Caco-2 (cell line): ENCODE results near the gene C17orf100. TPM values are rescaled to one million over a fixed set of nuclear protein-coding genes. Genes with fewer than 3 reads are reported as not detected.

Source experiments
- BruUV-seq: library from RNA; stranded (reverse); fragments of 400-500 nt; replicated peaks from 2 replicates; lab custom pipeline; 2021; lab: Mats Ljungman, UMichigan
- CTCF ChIA-PET: fragments of 300-600 bp; sonication (Branson Sonifier 250); formaldehyde crosslinking; loops from one replicate; lab custom pipeline; 2022; ENCODE audit warnings: antibody characterized with exemption; lab: Charles Lee
- POLR2A ChIA-PET: fragments of 300-600 bp; sonication (Branson Sonifier 250); formaldehyde crosslinking; loops from one replicate; lab custom pipeline; 2022; ENCODE audit warnings: antibody characterized with exemption; lab: Charles Lee
- DNase-seq, 2 experiments: peaks; one replicate each; pipeline versions ENCODE4 v3.0.0 to v3.0.0-alpha.2; 2020 to 2022
- H3K27me3 ChIP-seq: replicated peaks from 2 replicates; pipeline ENCODE4 v1.6.0; 2011; ENCODE audit warnings: low read length; ENCODE audit not compliant: control insufficient read depth, insufficient read depth
- H3K36me3 ChIP-seq: 2 replicates; pipeline ENCODE4 v1.5.1; 2011; ENCODE audit warnings: low read length; ENCODE audit not compliant: control insufficient read depth, insufficient read depth
- H3K4me1 ChIP-seq: fragments of 250-450 bp; sonication (Bioruptor Pico); 2 replicates; pipeline ENCODE4 v1.5.1; 2020; ENCODE audit warnings: mild to moderate bottlenecking
- H3K4me3 ChIP-seq: 2 replicates; pipeline ENCODE4 v1.5.1; 2011; ENCODE audit warnings: low read depth, mild to moderate bottlenecking, control low read depth, low read length
- H3K9me3 ChIP-seq: fragments of 250-450 bp; sonication (Bioruptor Pico); 2 replicates; pipeline ENCODE4 v1.5.1; 2020; ENCODE audit warnings: mild to moderate bottlenecking, moderate library complexity
- H3K27ac Mint-ChIP-seq: one replicate; pipeline ENCODE4 v1.8.0; 2022; ENCODE audit warnings: mixed read lengths; ENCODE audit not compliant: unreplicated experiment
- H3K27me3 Mint-ChIP-seq: one replicate; pipeline ENCODE4 v1.8.0; 2022; ENCODE audit warnings: mixed read lengths; ENCODE audit not compliant: insufficient read depth, unreplicated experiment
- H3K36me3 Mint-ChIP-seq: one replicate; pipeline ENCODE4 v1.8.0; 2022; ENCODE audit warnings: mild to moderate bottlenecking, mixed read lengths; ENCODE audit not compliant: insufficient read depth, unreplicated experiment
- H3K4me1 Mint-ChIP-seq: one replicate; pipeline ENCODE4 v1.8.0; 2022; ENCODE audit warnings: low read depth, mixed read lengths; ENCODE audit not compliant: unreplicated experiment
- H3K4me3 Mint-ChIP-seq: one replicate; pipeline ENCODE4 v1.8.0; 2022; ENCODE audit warnings: mild to moderate bottlenecking, moderate library complexity, mixed read lengths; ENCODE audit not compliant: unreplicated experiment
- H3K9me3 Mint-ChIP-seq: one replicate; pipeline ENCODE4 v1.8.0; 2022; ENCODE audit warnings: mixed read lengths; ENCODE audit not compliant: unreplicated experiment
- intact Hi-C: fragments of 100-400 bp; cut with micrococcal nuclease; formaldehyde crosslinking; loops from one replicate; pipeline ENCODE4 v1.10.0; 2022; ENCODE audit not compliant: unreplicated experiment
- total RNA-seq: library from RNA; stranded (reverse); gene quantifications from 2 replicates; pipeline ENCODE4 v1.2.3, GENCODE V29; 2022
- TF ChIP-seq, protein P1 (sequence below), 2 experiments: fragments of 200-600 bp in 1 of 2; IDR thresholded peaks; 1 replicate in 1 of 2; 2 replicates in 1 of 2; pipeline versions ENCODE4 v1.5.1 to v1.8.0; 2011 to 2022; ENCODE audit warnings: antibody characterized with exemption in 1 of 2, control low read depth in 1 of 2, inconsistent platforms in 1 of 2, low read depth in 1 of 2, low read length in 1 of 2, mild to moderate bottlenecking in 1 of 2, moderate library complexity in 1 of 2; ENCODE audit not compliant: insufficient read depth in 1 of 2, severe bottlenecking in 1 of 2, unreplicated experiment in 1 of 2

The C17orf100 gene
- total RNA-seq, 1 experiment from 2014 or later = 3.1 TPM

DNA sequence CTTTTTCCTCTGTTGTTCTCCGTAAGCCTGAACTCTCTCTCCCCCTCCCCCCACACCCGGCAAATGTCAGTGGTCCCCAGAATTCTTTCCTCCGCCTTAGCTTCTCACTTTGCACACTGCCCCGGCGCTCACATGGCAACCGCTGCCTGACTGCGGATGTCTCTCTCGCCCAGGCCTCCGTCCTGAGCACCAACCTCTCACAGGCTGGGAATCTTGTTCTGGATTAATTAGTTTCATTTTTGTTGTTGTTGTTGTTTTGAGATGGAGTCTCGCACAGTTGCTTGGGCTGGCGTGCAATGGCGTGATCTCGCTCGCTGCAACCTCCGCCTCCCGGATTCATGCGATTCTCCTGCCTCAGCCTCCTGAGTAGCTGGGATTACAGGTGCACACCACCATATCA is 16.7 kb downstream of the C17orf100 start:
- Histone ChIP-seq H3K9me3 (no peaks in the 10 kb centered on the region), H3K27me3 (no peaks in the 10 kb centered on the region), H3K4me1 (no peaks in the 10 kb centered on the region), H3K4me3 (no peak overlapping the region), H3K36me3 (no peaks in the 10 kb centered on the region)
- TF ChIP-seq, protein P1, sequence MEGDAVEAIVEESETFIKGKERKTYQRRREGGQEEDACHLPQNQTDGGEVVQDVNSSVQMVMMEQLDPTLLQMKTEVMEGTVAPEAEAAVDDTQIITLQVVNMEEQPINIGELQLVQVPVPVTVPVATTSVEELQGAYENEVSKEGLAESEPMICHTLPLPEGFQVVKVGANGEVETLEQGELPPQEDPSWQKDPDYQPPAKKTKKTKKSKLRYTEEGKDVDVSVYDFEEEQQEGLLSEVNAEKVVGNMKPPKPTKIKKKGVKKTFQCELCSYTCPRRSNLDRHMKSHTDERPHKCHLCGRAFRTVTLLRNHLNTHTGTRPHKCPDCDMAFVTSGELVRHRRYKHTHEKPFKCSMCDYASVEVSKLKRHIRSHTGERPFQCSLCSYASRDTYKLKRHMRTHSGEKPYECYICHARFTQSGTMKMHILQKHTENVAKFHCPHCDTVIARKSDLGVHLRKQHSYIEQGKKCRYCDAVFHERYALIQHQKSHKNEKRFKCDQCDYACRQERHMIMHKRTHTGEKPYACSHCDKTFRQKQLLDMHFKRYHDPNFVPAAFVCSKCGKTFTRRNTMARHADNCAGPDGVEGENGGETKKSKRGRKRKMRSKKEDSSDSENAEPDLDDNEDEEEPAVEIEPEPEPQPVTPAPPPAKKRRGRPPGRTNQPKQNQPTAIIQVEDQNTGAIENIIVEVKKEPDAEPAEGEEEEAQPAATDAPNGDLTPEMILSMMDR (IDR thresholded peaks at IDR 0.05; ENCODE audit: insufficient read depth in 1 of 2, low read depth in 1 of 2, low read length in 1 of 2, severe bottlenecking in 1 of 2, unreplicated experiment in 1 of 2) = no peak
- H3K4me3 Mint-ChIP-seq = no peak overlapping the region
- ChIA-PET CTCF (no interaction called here), POLR2A (no interaction called here)
- H3K27ac Mint-ChIP-seq = no peak overlapping the region
- H3K27me3 Mint-ChIP-seq = no peaks in the 10 kb centered on the region
- no peak for DNase-seq
- H3K36me3 Mint-ChIP-seq = no peaks in the 10 kb centered on the region
- BruUV-seq = no TSS peak
- intact Hi-C loops = loop anchor here (5.0 to 10.0 kb wide), 2 partner anchors 44 to 337 kb away; partner anchors contain the start of gene SLC13A5
- no peaks in the 10 kb centered on the region for H3K9me3 Mint-ChIP-seq
- H3K4me1 Mint-ChIP-seq = no peaks in the 10 kb centered on the region

DNA sequence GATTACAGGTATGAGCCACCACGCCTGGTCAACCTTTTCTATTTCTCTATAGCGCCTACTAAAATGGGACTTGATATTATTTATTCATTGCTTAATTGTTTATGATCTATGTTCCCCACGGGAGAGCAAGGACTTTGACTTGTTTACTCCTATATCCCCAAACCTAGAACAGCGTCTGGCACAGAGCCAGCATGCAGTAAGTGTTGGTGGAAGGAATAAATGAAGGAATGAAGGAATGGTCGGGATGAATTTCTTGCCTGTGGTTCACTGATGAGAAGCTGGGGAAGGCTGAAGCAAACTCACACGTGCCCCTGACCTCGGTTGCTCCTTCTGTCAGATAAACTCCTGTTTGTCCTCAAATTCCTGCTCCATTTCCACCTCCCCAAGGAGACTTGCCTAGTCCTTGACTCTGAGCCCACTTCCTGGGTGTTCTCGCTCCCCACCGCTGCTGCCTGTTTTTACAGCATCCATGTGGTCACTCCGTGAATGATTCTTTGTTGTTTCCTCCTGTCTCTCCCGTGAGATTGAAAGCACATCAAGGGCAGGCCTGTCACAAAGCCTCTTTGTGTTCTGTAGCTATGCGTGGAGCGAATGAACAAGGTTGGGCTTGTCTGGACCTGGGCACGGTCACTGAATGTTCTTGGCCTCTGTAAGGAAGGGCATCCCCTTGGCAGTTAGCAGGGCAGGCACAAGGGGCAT is 17.3 kb downstream of the C17orf100 start:
- no peaks in the 10 kb centered on the region for H3K36me3 ChIP-seq
- intact Hi-C loops = loop anchor here (5.0 to 10.0 kb wide), 2 partner anchors 43 to 336 kb away; partner anchors contain the start of gene SLC13A5
- no peak for DNase-seq

DNA sequence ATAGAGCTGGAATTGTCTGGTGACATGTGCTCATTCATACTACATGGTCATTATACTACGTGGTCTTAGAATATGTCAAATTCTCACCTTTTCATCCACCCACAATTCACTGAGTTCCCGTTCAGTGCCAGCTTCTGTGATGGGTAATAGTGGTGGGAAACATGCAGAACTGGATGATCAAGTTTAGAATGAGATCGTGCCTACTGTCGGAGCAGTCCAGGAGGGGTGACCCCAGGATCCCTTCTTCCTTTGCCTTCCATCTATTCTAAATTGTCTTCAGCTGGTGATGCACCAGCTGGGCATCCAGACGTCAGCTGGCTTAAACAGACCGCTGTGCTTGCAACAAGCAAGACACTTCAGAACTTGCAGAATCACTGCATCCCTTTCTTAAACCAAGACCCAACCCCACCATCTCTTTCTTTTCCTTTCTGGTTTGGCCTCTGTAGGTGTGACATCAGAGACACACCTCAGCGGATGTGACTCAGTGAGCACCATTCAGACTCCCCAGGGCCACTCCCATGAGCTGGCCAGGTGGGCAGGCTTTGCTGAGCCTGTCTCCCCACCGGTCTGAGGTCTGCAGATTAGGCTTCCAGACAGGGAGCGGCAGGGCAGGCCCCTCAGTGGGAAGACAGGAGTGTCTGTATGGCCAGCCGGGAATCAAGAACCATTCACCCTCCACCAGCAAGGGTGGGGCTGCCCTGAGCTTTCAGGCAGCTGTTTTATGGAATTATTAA is 18.1 kb downstream of the C17orf100 start:
- POLR2A ChIA-PET = no interaction called here
- H3K4me3 ChIP-seq = no peak overlapping the region

More for the DNA sequence above, 17.3 kb downstream of the C17orf100 start:
- Histone ChIP-seq H3K9me3 (no peaks in the 10 kb centered on the region), H3K4me3 (no peak overlapping the region), H3K27me3 (no peaks in the 10 kb centered on the region), H3K4me1 (no peaks in the 10 kb centered on the region)
- POLR2A ChIA-PET = no interaction called here
- Mint-ChIP-seq H3K36me3 (no peaks in the 10 kb centered on the region), H3K9me3 (no peaks in the 10 kb centered on the region), H3K4me3 (no peak overlapping the region), H3K4me1 (no peaks in the 10 kb centered on the region), H3K27ac (no peak overlapping the region), H3K27me3 (no peaks in the 10 kb centered on the region)
- CTCF ChIA-PET = no interaction called here
- no TSS peak for BruUV-seq
- TF ChIP-seq, protein P1 (IDR thresholded peaks at IDR 0.05; ENCODE audit: insufficient read depth in 1 of 2, low read depth in 1 of 2, low read length in 1 of 2, severe bottlenecking in 1 of 2, unreplicated experiment in 1 of 2) = no peak

More for the DNA sequence above, 18.1 kb downstream of the C17orf100 start:
- intact Hi-C loops = loop anchor here (5.0 to 10.0 kb wide), 2 partner anchors 43 to 335 kb away; partner anchors contain the start of gene SLC13A5
- Histone ChIP-seq H3K4me1 (no peaks in the 10 kb centered on the region), H3K9me3 (no peaks in the 10 kb centered on the region), H3K36me3 (no peaks in the 10 kb centered on the region), H3K27me3 (no peaks in the 10 kb centered on the region)
- H3K27me3 Mint-ChIP-seq = no peaks in the 10 kb centered on the region
- DNase-seq = no peak
- no TSS peak for BruUV-seq
- H3K27ac Mint-ChIP-seq = no peak overlapping the region
- H3K9me3 Mint-ChIP-seq = no peaks in the 10 kb centered on the region
- TF ChIP-seq, protein P1 (IDR thresholded peaks at IDR 0.05; ENCODE audit: insufficient read depth in 1 of 2, low read depth in 1 of 2, low read length in 1 of 2, severe bottlenecking in 1 of 2, unreplicated experiment in 1 of 2) = no peak
- H3K4me1 Mint-ChIP-seq = no peaks in the 10 kb centered on the region
- CTCF ChIA-PET = no interaction called here
- H3K4me3 Mint-ChIP-seq = no peak overlapping the region
- H3K36me3 Mint-ChIP-seq = no peaks in the 10 kb centered on the region
